K562 (cell line): Measurements from ENCODE around the gene ERBB4.

Experiments used
- EP300 ChIP-seq: IDR thresholded peaks from 2 replicates; pipeline ENCODE4 v1.6.1; 2012; ENCODE audit warnings: low read length, improper control_type of control experiment
- MCM2 ChIP-seq: fragments of 450-650 bp; IDR thresholded peaks from 2 replicates; pipeline ENCODE4 v1.6.1; 2017; ENCODE audit warnings: low read depth, mild to moderate bottlenecking
- POLR2A ChIP-seq: fragments of 450-650 bp; conservative IDR thresholded peaks from 2 replicates; pipeline ENCODE4 v1.6.1; 2016
- ZFP36 ChIP-seq: fragments of 150-350 bp; IDR thresholded peaks from 2 replicates; pipeline ENCODE4 v1.6.1; 2018; ENCODE audit warnings: low read length, low read depth; ENCODE audit not compliant: partially characterized antibody
- TF ChIP-seq, protein P1 (sequence below): sonication (generic); formaldehyde crosslinking; IDR thresholded peaks from 2 replicates; pipeline ENCODE4 v1.8.1; 2023; ENCODE audit warnings: mild to moderate bottlenecking, missing genetic modification reagents, moderate library complexity
- TF ChIP-seq, protein P2 (sequence below): IDR thresholded peaks from 2 replicates; pipeline ENCODE4 v1.6.1; 2016; ENCODE audit warnings: missing genetic modification characterization, missing compliant biosample characterization
- TF ChIP-seq, protein P3 (sequence below): sonication (generic); formaldehyde crosslinking; IDR thresholded peaks from 2 replicates; pipeline ENCODE4 v1.8.1; 2023; ENCODE audit warnings: missing genetic modification reagents, mild to moderate bottlenecking, borderline replicate concordance
- TF ChIP-seq, protein P4 (sequence below): fragments of 450-650 bp; IDR thresholded peaks from 2 replicates; pipeline ENCODE4 v1.6.1; 2017; ENCODE audit warnings: mild to moderate bottlenecking, moderate library complexity

DNA sequence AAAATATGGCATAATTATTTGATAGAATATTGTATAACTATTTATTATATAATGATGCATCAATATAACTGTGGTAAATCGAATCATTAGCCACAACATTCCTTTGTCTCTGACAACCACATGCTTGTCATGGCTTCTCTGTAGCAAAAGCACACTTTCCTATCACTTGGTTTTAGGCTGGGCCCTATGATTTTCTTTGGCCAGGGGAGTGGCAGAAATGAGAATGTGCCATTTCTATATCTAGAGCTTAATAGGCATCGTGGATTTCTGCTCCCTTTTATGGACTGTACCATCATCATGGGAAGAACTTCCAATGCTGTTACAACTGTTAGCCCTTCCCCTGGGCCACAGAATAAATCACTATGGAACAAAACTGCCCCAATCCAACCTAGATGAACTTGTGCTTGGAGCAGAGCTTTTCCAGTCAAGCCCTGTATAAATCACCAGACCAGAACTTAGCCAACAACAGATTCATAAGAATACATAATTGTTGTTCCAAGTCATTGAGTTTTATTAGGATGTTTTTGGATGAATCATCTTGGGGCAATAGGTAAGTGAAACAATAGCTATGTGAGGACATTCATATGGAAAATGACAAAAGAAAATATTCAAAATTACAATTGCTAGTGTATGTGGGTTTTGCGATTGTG lies 715.8 kb downstream of the ERBB4 start:
- no peak for TF ChIP-seq POLR2A
- no peak for TF ChIP-seq MCM2
- TF ChIP-seq, protein P1, sequence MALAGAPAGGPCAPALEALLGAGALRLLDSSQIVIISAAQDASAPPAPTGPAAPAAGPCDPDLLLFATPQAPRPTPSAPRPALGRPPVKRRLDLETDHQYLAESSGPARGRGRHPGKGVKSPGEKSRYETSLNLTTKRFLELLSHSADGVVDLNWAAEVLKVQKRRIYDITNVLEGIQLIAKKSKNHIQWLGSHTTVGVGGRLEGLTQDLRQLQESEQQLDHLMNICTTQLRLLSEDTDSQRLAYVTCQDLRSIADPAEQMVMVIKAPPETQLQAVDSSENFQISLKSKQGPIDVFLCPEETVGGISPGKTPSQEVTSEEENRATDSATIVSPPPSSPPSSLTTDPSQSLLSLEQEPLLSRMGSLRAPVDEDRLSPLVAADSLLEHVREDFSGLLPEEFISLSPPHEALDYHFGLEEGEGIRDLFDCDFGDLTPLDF (CRISPR knock-in tag), result no peak
- TF ChIP-seq EP300, result no peak
- TF ChIP-seq ZFP36, result no peak
- TF ChIP-seq, protein P2, sequence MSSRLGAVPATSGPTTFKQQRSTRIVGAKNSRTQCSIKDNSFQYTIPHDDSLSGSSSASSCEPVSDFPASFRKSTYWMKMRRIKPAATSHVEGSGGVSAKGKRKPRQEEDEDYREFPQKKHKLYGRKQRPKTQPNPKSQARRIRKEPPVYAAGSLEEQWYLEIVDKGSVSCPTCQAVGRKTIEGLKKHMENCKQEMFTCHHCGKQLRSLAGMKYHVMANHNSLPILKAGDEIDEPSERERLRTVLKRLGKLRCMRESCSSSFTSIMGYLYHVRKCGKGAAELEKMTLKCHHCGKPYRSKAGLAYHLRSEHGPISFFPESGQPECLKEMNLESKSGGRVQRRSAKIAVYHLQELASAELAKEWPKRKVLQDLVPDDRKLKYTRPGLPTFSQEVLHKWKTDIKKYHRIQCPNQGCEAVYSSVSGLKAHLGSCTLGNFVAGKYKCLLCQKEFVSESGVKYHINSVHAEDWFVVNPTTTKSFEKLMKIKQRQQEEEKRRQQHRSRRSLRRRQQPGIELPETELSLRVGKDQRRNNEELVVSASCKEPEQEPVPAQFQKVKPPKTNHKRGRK, result no peak
- TF ChIP-seq, protein P3, sequence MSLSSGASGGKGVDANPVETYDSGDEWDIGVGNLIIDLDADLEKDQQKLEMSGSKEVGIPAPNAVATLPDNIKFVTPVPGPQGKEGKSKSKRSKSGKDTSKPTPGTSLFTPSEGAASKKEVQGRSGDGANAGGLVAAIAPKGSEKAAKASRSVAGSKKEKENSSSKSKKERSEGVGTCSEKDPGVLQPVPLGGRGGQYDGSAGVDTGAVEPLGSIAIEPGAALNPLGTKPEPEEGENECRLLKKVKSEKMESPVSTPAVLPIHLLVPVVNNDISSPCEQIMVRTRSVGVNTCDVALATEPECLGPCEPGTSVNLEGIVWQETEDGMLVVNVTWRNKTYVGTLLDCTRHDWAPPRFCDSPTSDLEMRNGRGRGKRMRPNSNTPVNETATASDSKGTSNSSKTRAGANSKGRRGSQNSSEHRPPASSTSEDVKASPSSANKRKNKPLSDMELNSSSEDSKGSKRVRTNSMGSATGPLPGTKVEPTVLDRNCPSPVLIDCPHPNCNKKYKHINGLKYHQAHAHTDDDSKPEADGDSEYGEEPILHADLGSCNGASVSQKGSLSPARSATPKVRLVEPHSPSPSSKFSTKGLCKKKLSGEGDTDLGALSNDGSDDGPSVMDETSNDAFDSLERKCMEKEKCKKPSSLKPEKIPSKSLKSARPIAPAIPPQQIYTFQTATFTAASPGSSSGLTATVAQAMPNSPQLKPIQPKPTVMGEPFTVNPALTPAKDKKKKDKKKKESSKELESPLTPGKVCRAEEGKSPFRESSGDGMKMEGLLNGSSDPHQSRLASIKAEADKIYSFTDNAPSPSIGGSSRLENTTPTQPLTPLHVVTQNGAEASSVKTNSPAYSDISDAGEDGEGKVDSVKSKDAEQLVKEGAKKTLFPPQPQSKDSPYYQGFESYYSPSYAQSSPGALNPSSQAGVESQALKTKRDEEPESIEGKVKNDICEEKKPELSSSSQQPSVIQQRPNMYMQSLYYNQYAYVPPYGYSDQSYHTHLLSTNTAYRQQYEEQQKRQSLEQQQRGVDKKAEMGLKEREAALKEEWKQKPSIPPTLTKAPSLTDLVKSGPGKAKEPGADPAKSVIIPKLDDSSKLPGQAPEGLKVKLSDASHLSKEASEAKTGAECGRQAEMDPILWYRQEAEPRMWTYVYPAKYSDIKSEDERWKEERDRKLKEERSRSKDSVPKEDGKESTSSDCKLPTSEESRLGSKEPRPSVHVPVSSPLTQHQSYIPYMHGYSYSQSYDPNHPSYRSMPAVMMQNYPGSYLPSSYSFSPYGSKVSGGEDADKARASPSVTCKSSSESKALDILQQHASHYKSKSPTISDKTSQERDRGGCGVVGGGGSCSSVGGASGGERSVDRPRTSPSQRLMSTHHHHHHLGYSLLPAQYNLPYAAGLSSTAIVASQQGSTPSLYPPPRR (CRISPR knock-in tag), result no peak
- TF ChIP-seq, protein P4, sequence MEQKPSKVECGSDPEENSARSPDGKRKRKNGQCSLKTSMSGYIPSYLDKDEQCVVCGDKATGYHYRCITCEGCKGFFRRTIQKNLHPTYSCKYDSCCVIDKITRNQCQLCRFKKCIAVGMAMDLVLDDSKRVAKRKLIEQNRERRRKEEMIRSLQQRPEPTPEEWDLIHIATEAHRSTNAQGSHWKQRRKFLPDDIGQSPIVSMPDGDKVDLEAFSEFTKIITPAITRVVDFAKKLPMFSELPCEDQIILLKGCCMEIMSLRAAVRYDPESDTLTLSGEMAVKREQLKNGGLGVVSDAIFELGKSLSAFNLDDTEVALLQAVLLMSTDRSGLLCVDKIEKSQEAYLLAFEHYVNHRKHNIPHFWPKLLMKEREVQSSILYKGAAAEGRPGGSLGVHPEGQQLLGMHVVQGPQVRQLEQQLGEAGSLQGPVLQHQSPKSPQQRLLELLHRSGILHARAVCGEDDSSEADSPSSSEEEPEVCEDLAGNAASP, result no peak
